Mesendoderm (in vitro differentiated cells): ENCODE measurements around the gene ZNF831.

Experiments
- DNase-seq: peaks from one replicate; pipeline ENCODE4 v3.0.0; 2013
- H2AK5ac ChIP-seq: 2 replicates; pipeline ENCODE4 v1.6.1; 2013; ENCODE audit warnings: low read length, inconsistent platforms
- H2BK120ac ChIP-seq: 2 replicates; pipeline ENCODE4 v1.6.1; 2013; ENCODE audit warnings: low read depth, mild to moderate bottlenecking, low read length, moderate library complexity, mixed read lengths
- H2BK15ac ChIP-seq: replicated peaks from 2 replicates; pipeline ENCODE4 v1.6.1; 2013; ENCODE audit warnings: low read depth, mild to moderate bottlenecking, moderate library complexity
- H2BK5ac ChIP-seq: 2 replicates; pipeline ENCODE4 v1.6.1; 2013; ENCODE audit warnings: low read length, inconsistent platforms
- H3K18ac ChIP-seq: 2 replicates; pipeline ENCODE4 v1.6.1; 2013; ENCODE audit warnings: mild to moderate bottlenecking, low read length, mixed read lengths
- H3K23ac ChIP-seq: one replicate; pipeline ENCODE4 v1.6.1; 2013; ENCODE audit warnings: low read length
- H3K27ac ChIP-seq: 2 replicates; pipeline ENCODE4 v1.5.1; 2013; ENCODE audit warnings: low read depth, mild to moderate bottlenecking, inconsistent platforms, low read length, moderate library complexity
- H3K27me3 ChIP-seq: 2 replicates; pipeline ENCODE4 v1.6.1; 2013; ENCODE audit warnings: low read length, control low read depth, mild to moderate bottlenecking, inconsistent platforms; ENCODE audit not compliant: insufficient read depth, poor library complexity
- H3K36me3 ChIP-seq: 2 replicates; pipeline ENCODE4 v1.6.1; 2013; ENCODE audit warnings: low read length, inconsistent platforms; ENCODE audit not compliant: control insufficient read depth, insufficient read depth
- H3K4ac ChIP-seq: one replicate; pipeline ENCODE4 v1.6.1; 2013; ENCODE audit warnings: low read depth, mild to moderate bottlenecking, low read length, moderate library complexity
- H3K4me1 ChIP-seq: 2 replicates; pipeline ENCODE4 v1.6.1; 2013; ENCODE audit warnings: low read depth, low read length, inconsistent platforms; ENCODE audit not compliant: control insufficient read depth
- H3K4me2 ChIP-seq: 2 replicates; pipeline ENCODE4 v1.6.1; 2013; ENCODE audit warnings: low read length
- H3K4me3 ChIP-seq: 2 replicates; pipeline ENCODE4 v1.5.1; 2013; ENCODE audit warnings: mild to moderate bottlenecking, low read length
- H3K56ac ChIP-seq: one replicate; pipeline ENCODE4 v1.6.1; 2013; ENCODE audit warnings: low read length
- H3K79me1 ChIP-seq: 2 replicates; pipeline ENCODE4 v1.6.1; 2013; ENCODE audit warnings: low read length, inconsistent platforms
- H3K79me2 ChIP-seq: 2 replicates; pipeline ENCODE4 v1.6.1; 2013; ENCODE audit warnings: mild to moderate bottlenecking, low read length; ENCODE audit not compliant: control insufficient read depth, insufficient read depth
- H3K9ac ChIP-seq: 2 replicates; pipeline ENCODE4 v1.6.1; 2013; ENCODE audit warnings: low read length, inconsistent platforms
- H4K5ac ChIP-seq: one replicate; pipeline ENCODE4 v1.6.1; 2013; ENCODE audit warnings: low read length
- H4K8ac ChIP-seq: one replicate; pipeline ENCODE4 v1.6.1; 2013; ENCODE audit warnings: low read depth, mild to moderate bottlenecking, control low read depth, low read length, moderate library complexity
- WGBS: extraction: QIAGEN DNeasy Blood & Tissue Kit; methylation state at CpG from one replicate; pipeline ENCODE4 v1.1.7; 2013; ENCODE audit warnings: low lambda C conversion rate, missing lambda C conversion rate; ENCODE audit not compliant: insufficient coverage; ENCODE audit errors: extremely low coverage; 5-methylcytosine and 5-hydroxymethylcytosine counted together

The ZNF831 gene

GRCh38 chr20:59255256-59255655, 91.6 kb downstream of the ZNF831 start:
- no peak for DNase-seq
- no peak overlapping the region for H3K4me2 ChIP-seq
- no peaks in the 10 kb centered on the region for H3K36me3 ChIP-seq
- H4K5ac ChIP-seq = no peak overlapping the region
- no peak overlapping the region for H3K4ac ChIP-seq
- H3K79me1 ChIP-seq = no peaks in the 10 kb centered on the region
- no peaks in the 10 kb centered on the region for H3K4me1 ChIP-seq
- no peak overlapping the region for H3K23ac ChIP-seq
- no peak overlapping the region for H3K56ac ChIP-seq
- H2BK5ac ChIP-seq = no peak overlapping the region
- H2AK5ac ChIP-seq = no peak overlapping the region
- no peak overlapping the region for H3K4me3 ChIP-seq
- no peaks in the 10 kb centered on the region for H3K79me2 ChIP-seq
- no peak overlapping the region for H2BK15ac ChIP-seq
- no peak overlapping the region for H3K27ac ChIP-seq
- no peak overlapping the region for H3K9ac ChIP-seq
- WGBS = no CpG with 5 or more reads among the region's 5 CpGs
- H2BK120ac ChIP-seq = no peak overlapping the region
- no peaks in the 10 kb centered on the region for H3K27me3 ChIP-seq
- no peak overlapping the region for H3K18ac ChIP-seq
- no peak overlapping the region for H4K8ac ChIP-seq

GRCh38 chr20:59258221-59258621, 94.6 kb downstream of the ZNF831 start:
- Histone ChIP-seq H3K56ac (no peak overlapping the region), H3K4ac (no peak overlapping the region), H3K4me3 (no peak overlapping the region), H3K9ac (no peak overlapping the region), H3K79me1 (no peaks in the 10 kb centered on the region), H3K79me2 (no peaks in the 10 kb centered on the region), H2BK5ac (no peak overlapping the region), H4K5ac (no peak overlapping the region), H3K23ac (no peak overlapping the region), H3K27me3 (no peaks in the 10 kb centered on the region), H3K36me3 (no peaks in the 10 kb centered on the region), H3K4me1 (no peaks in the 10 kb centered on the region), H2BK15ac (no peak overlapping the region), H2BK120ac (no peak overlapping the region), H3K4me2 (no peak overlapping the region), H3K18ac (no peak overlapping the region), H3K27ac (no peak overlapping the region), H4K8ac (no peak overlapping the region), H2AK5ac (no peak overlapping the region)
- DNase-seq = no peak
- no CpG with 5 or more reads among the region's 2 CpGs for WGBS

- no peak overlapping the region for H3K9ac ChIP-seq
- 57% methylated on average over 1 of the region's 2 CpGs for WGBS
- no peaks in the 10 kb centered on the region for H3K27me3 ChIP-seq
Measured at GRCh38 chr20:59259946-59260345, 96.3 kb downstream of the ZNF831 start.

GRCh38 chr20:59265298-59265697, 101.7 kb downstream of the ZNF831 start:
- Histone ChIP-seq H4K5ac (no peak overlapping the region), H2AK5ac (no peak overlapping the region), H3K79me1 (no peaks in the 10 kb centered on the region), H3K4me1 (no peaks in the 10 kb centered on the region), H2BK5ac (no peak overlapping the region), H3K27me3 (no peaks in the 10 kb centered on the region), H3K23ac (no peak overlapping the region), H3K79me2 (no peaks in the 10 kb centered on the region), H4K8ac (no peak overlapping the region), H3K18ac (no peak overlapping the region), H3K4me3 (no peak overlapping the region), H3K27ac (no peak overlapping the region), H2BK15ac (no peak overlapping the region), H3K4ac (no peak overlapping the region), H3K4me2 (no peak overlapping the region), H3K36me3 (no peaks in the 10 kb centered on the region), H3K56ac (no peak overlapping the region), H2BK120ac (no peak overlapping the region), H3K9ac (no peak overlapping the region)
- DNase-seq = no peak

More at GRCh38 chr20:59259946-59260345, 96.3 kb downstream of the ZNF831 start:
- DNase-seq = no peak
- Histone ChIP-seq H4K8ac (no peak overlapping the region), H4K5ac (no peak overlapping the region), H3K56ac (no peak overlapping the region), H2AK5ac (no peak overlapping the region), H3K79me1 (no peaks in the 10 kb centered on the region), H3K4me2 (no peak overlapping the region), H3K18ac (no peak overlapping the region), H2BK5ac (no peak overlapping the region), H3K36me3 (no peaks in the 10 kb centered on the region), H3K4me1 (no peaks in the 10 kb centered on the region), H3K27ac (no peak overlapping the region), H3K4ac (no peak overlapping the region), H3K79me2 (no peaks in the 10 kb centered on the region), H2BK15ac (no peak overlapping the region), H3K23ac (no peak overlapping the region), H3K4me3 (no peak overlapping the region), H2BK120ac (no peak overlapping the region)

GRCh38 chr20:59268870-59269269, 105.2 kb downstream of the ZNF831 start:
- no CpG with 5 or more reads among the region's 3 CpGs for WGBS
- Histone ChIP-seq H3K79me1 (no peaks in the 10 kb centered on the region), H4K8ac (no peak overlapping the region), H2BK15ac (no peak overlapping the region), H3K9ac (no peak overlapping the region), H3K4me3 (no peak overlapping the region), H3K4ac (no peak overlapping the region), H3K27ac (no peak overlapping the region), H3K4me1 (no peaks in the 10 kb centered on the region), H2BK120ac (no peak overlapping the region), H3K23ac (no peak overlapping the region), H3K27me3 (no peaks in the 10 kb centered on the region), H3K4me2 (no peak overlapping the region), H3K79me2 (no peaks in the 10 kb centered on the region), H4K5ac (no peak overlapping the region), H3K36me3 (no peaks in the 10 kb centered on the region), H2BK5ac (no peak overlapping the region), H3K56ac (no peak overlapping the region), H3K18ac (no peak overlapping the region), H2AK5ac (no peak overlapping the region)
- peak; percentile 21 for DNase-seq

GRCh38 chr20:59269411-59270025, 105.9 kb downstream of the ZNF831 start:
- no peak overlapping the region for H4K5ac ChIP-seq
- H3K4ac ChIP-seq = no peak overlapping the region
- H3K9ac ChIP-seq = no peak overlapping the region
- no peak overlapping the region for H4K8ac ChIP-seq
- H3K4me3 ChIP-seq = no peak overlapping the region
- DNase-seq = peak; percentile 9
- H3K4me1 ChIP-seq = no peaks in the 10 kb centered on the region
- no peak overlapping the region for H2BK15ac ChIP-seq
- H3K23ac ChIP-seq = no peak overlapping the region
- no peak overlapping the region for H3K56ac ChIP-seq
- H3K79me2 ChIP-seq = no peaks in the 10 kb centered on the region
- H3K18ac ChIP-seq = no peak overlapping the region
- no peaks in the 10 kb centered on the region for H3K79me1 ChIP-seq
- no CpG with 5 or more reads among the region's 4 CpGs for WGBS
- H2AK5ac ChIP-seq = no peak overlapping the region
- H3K36me3 ChIP-seq = no peaks in the 10 kb centered on the region
- H3K4me2 ChIP-seq = no peak overlapping the region
- H2BK5ac ChIP-seq = no peak overlapping the region
- no peak overlapping the region for H3K27ac ChIP-seq
- no peak overlapping the region for H2BK120ac ChIP-seq
- H3K27me3 ChIP-seq = no peaks in the 10 kb centered on the region
